ENCODE data around the gene OR2W1.

- TF ChIP-seq POLR2A (IDR thresholded peaks at IDR 0.05): no peak
- TF ChIP-seq CTCF (IDR thresholded peaks at IDR 0.05): no peak
These were observed 36.3 kb upstream of the OR2W1 start for GRCh38 chr6:29081312-29081711.
